Neural progenitor cell (in vitro differentiated cells): ENCODE results near the gene CYFIP2.

ENCODE experiments used
- EZH2 ChIP-seq: fragments of 200-600 bp; sonication (generic); IDR thresholded peaks from 2 replicates; pipeline ENCODE4 v1.6.1; 2017; ENCODE audit warnings: antibody characterized with exemption, mild to moderate bottlenecking, moderate library complexity
- TF ChIP-seq, protein P1 (sequence below): fragments of 200-600 bp; sonication (generic); IDR thresholded peaks from 2 replicates; pipeline ENCODE4 v1.5.1; 2017; ENCODE audit warnings: antibody characterized with exemption, mild to moderate bottlenecking

DNA sequence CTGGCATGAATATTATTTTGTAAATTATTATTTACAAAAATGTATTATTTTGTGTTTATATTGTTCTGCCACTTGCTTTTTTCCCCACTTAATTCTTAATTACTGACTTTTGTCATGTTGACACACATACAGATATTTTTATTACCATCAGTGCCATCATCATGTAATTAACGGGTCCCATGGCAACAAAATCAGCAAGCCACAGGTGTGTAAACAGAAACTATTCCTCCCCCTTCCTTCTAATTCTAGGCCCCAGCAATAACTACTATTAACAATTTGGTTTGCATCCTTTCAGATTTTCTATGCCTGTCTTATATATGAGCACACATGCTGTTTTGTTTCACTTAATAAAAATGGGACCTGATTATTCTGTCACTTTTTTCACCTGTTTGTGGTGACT is 29.3 kb downstream of the CYFIP2 start:
- TF ChIP-seq, protein P1, sequence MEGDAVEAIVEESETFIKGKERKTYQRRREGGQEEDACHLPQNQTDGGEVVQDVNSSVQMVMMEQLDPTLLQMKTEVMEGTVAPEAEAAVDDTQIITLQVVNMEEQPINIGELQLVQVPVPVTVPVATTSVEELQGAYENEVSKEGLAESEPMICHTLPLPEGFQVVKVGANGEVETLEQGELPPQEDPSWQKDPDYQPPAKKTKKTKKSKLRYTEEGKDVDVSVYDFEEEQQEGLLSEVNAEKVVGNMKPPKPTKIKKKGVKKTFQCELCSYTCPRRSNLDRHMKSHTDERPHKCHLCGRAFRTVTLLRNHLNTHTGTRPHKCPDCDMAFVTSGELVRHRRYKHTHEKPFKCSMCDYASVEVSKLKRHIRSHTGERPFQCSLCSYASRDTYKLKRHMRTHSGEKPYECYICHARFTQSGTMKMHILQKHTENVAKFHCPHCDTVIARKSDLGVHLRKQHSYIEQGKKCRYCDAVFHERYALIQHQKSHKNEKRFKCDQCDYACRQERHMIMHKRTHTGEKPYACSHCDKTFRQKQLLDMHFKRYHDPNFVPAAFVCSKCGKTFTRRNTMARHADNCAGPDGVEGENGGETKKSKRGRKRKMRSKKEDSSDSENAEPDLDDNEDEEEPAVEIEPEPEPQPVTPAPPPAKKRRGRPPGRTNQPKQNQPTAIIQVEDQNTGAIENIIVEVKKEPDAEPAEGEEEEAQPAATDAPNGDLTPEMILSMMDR: no peak
- no peak for TF ChIP-seq EZH2
